Measurements from ENCODE around the gene LRMDA. TPM values are rescaled to one million over a fixed set of nuclear protein-coding genes. Genes with fewer than 3 reads are reported as not detected.

Gene LRMDA
- total and polyA plus RNA-seq, 2 donors (not counting 1 experiment from before 2014, with no cell fraction given) = 0.12 TPM; not detected in 1

Small RNA genes within 50 kb of the gene (small RNA-seq; reads per million reads assigned to genes)
- gene MIR606 (ENCODE audit: insufficient read length, low read depth, low replicate concordance) (not detected), gene RN7SL518P (ENCODE audit: insufficient read length, low read depth, low replicate concordance) (not detected), gene RNU6-673P (ENCODE audit: insufficient read length, low read depth, low replicate concordance) (not detected)

Other genes with a start within 250 kb of the LRMDA start
- gene VDAC2, start 220.8 kb upstream of the LRMDA start, total RNA-seq = 83.6 and 86.4 TPM in 2 replicates
- 49.2 and 63.1 TPM in 2 replicates for gene VDAC2, start 220.8 kb upstream of the LRMDA start, polyA plus RNA-seq
- gene COMTD1, start 195.7 kb upstream of the LRMDA start, total RNA-seq = 12.3 and 14.5 TPM in 2 replicates
- gene COMTD1, start 195.7 kb upstream of the LRMDA start, polyA plus RNA-seq = 15.1 and 23.8 TPM in 2 replicates
- not detected in 2 replicates for gene ZNF503, start 29.9 kb upstream of the LRMDA start, total RNA-seq
- gene ZNF503, start 29.9 kb upstream of the LRMDA start, polyA plus RNA-seq = 0.04 and 0.16 TPM in 2 replicates